Hepatocyte (in vitro differentiated cells): Measurements from ENCODE around the gene MPND.

Experiments
- CTCF ChIP-seq: fragments of 200-600 bp; sonication (generic); IDR thresholded peaks from 2 replicates; pipeline ENCODE4 v1.5.1; 2016; ENCODE audit warnings: antibody characterized with exemption, mild to moderate bottlenecking; ENCODE audit not compliant: poor library complexity
- EZH2 ChIP-seq: fragments of 200-600 bp; sonication (generic); IDR thresholded peaks from 2 replicates; pipeline ENCODE4 v1.6.1; 2016; ENCODE audit warnings: antibody characterized with exemption, mild to moderate bottlenecking, borderline replicate concordance
- EZH2phosphoT487 ChIP-seq: fragments of 200-600 bp; sonication (generic); IDR thresholded peaks from one replicate; pipeline ENCODE4 v1.6.1; 2018; ENCODE audit warnings: antibody characterized with exemption, mild to moderate bottlenecking, low read depth, moderate library complexity; ENCODE audit not compliant: unreplicated experiment, severe bottlenecking

GRCh38 chr19:4329858-4330257, 13.5 kb upstream of the MPND start:
- TF ChIP-seq CTCF (no peak), EZH2 (no peak), EZH2phosphoT487 (no peak)
